ENCODE measurements around the gene BUB1B. TPM values are rescaled to one million over a fixed set of nuclear protein-coding genes. Genes with fewer than 3 reads are reported as not detected.

The BUB1B gene
- total and polyA plus RNA-seq, 4 donors = 0.08 to 31.1 (median 0.84) TPM

GRCh38 chr15:40238532-40239403 lies 77.9 kb downstream of the BUB1B start, which contains the start of gene PAK6:
Gene PAK6, plus strand, starts transcription at chr15:40239063. Its CDS starts 25,723 bp downstream, at chr15:40264786.
- Histone ChIP-seq H3K9ac (ENCODE audit: low read depth in 1 of 2, low read length in 2 of 2) (no peak within 1 kb of the TSS), H3K4me3 (ENCODE audit: low read depth in 1 of 3, low read length in 3 of 3) (peak within 1 kb of the TSS in 1 of 3 donors; percentile 23), H3K27me3 (ENCODE audit: control insufficient read depth in 4 of 4, insufficient read depth in 4 of 4, low read length in 3 of 4) (peaks cover 0 to 4% (median 1%) of the 10 kb centered on the region in 4 donors), H3K4me1 (ENCODE audit: control insufficient read depth in 4 of 4, insufficient read depth in 4 of 4, low read length in 3 of 4) (peaks cover 0 to 3% (median 1%) of the 10 kb centered on the region in 4 donors), H3K27ac (ENCODE audit: low read depth in 1 of 2, low read length in 2 of 2) (no peak within 1 kb of the TSS), H3K36me3 (ENCODE audit: control insufficient read depth in 4 of 4, insufficient read depth in 3 of 4, low read depth in 1 of 4, low read length in 3 of 4) (no peaks in the 10 kb centered on the region), H3K9me3 (ENCODE audit: control insufficient read depth in 4 of 4, low read length in 3 of 4) (no peaks in the 10 kb centered on the region)
- WGBS = 9% methylated on average over 39 of the region's 39 CpGs
- DNase-seq (ENCODE audit: low spot score) = no peak
- no peak for TF ChIP-seq FOXA2 (IDR thresholded peaks at IDR 0.05)
- TF ChIP-seq HNF4G (IDR thresholded peaks at IDR 0.05) = no peak
- no peak for TF ChIP-seq SP1 (IDR thresholded peaks at IDR 0.05)
- TF ChIP-seq RXRA (IDR thresholded peaks at IDR 0.05) = no peak
- TF ChIP-seq EGR1 (IDR thresholded peaks at IDR 0.05; ENCODE audit: low read depth in 2 of 2) = no peak
- no peak for TF ChIP-seq REST (IDR thresholded peaks at IDR 0.05)
- TF ChIP-seq MAX (IDR thresholded peaks at IDR 0.05) = no peak
- TF ChIP-seq ATF3 (IDR thresholded peaks at IDR 0.05) = no peak
- no peak for TF ChIP-seq FOXA1 (IDR thresholded peaks at IDR 0.05)
- no peak for TF ChIP-seq YY1 (IDR thresholded peaks at IDR 0.05)
- TF ChIP-seq RAD21 (IDR thresholded peaks at IDR 0.05) = no peak
- no peak for TF ChIP-seq GABPA (IDR thresholded peaks at IDR 0.05 in 1 of 2, conservative IDR thresholded peaks at IDR 0.05 in 1 of 2)

GRCh38 chr15:40239404-40239692 lies 78.5 kb downstream of the BUB1B start:
- WGBS = 45% methylated on average over 5 of the region's 5 CpGs
- Histone ChIP-seq H3K9ac (ENCODE audit: low read depth in 1 of 2, low read length in 2 of 2) (no peak overlapping the region), H3K36me3 (ENCODE audit: control insufficient read depth in 4 of 4, insufficient read depth in 3 of 4, low read depth in 1 of 4, low read length in 3 of 4) (no peaks in the 10 kb centered on the region), H3K4me3 (ENCODE audit: low read depth in 1 of 3, low read length in 3 of 3) (peak overlapping the region in 1 of 3 donors; percentile 23), H3K4me1 (ENCODE audit: control insufficient read depth in 4 of 4, insufficient read depth in 4 of 4, low read length in 3 of 4) (peaks cover 0 to 3% (median 1%) of the 10 kb centered on the region in 4 donors), H3K27ac (ENCODE audit: low read depth in 1 of 2, low read length in 2 of 2) (no peak overlapping the region), H3K27me3 (ENCODE audit: control insufficient read depth in 4 of 4, insufficient read depth in 4 of 4, low read length in 3 of 4) (peaks cover 0 to 4% (median 1%) of the 10 kb centered on the region in 4 donors), H3K9me3 (ENCODE audit: control insufficient read depth in 4 of 4, low read length in 3 of 4) (no peaks in the 10 kb centered on the region)
- DNase-seq (ENCODE audit: low spot score) = no peak
- TF ChIP-seq TAF1 (conservative IDR thresholded peaks at IDR 0.05) (no peak), EGR1 (IDR thresholded peaks at IDR 0.05; ENCODE audit: low read depth in 2 of 2) (no peak), HNF4A (conservative IDR thresholded peaks at IDR 0.05) (no peak), MAX (IDR thresholded peaks at IDR 0.05) (no peak), FOXA1 (IDR thresholded peaks at IDR 0.05) (no peak), RXRA (IDR thresholded peaks at IDR 0.05) (no peak), NR2F2 (IDR thresholded peaks at IDR 0.05) (no peak), REST (IDR thresholded peaks at IDR 0.05) (no peak), SP1 (IDR thresholded peaks at IDR 0.05) (no peak), GABPA (IDR thresholded peaks at IDR 0.05 in 1 of 2, conservative IDR thresholded peaks at IDR 0.05 in 1 of 2) (no peak), RAD21 (IDR thresholded peaks at IDR 0.05) (no peak), CTCF (IDR thresholded peaks at IDR 0.05; ENCODE audit: low read depth, low read length, missing input control) (no peak), FOXA2 (IDR thresholded peaks at IDR 0.05) (no peak), JUND (IDR thresholded peaks at IDR 0.05) (no peak), ZBTB33 (IDR thresholded peaks at IDR 0.05) (no peak), YY1 (IDR thresholded peaks at IDR 0.05) (no peak), HNF4G (IDR thresholded peaks at IDR 0.05) (no peak)
